Thyroid gland (tissue), 4 donors: ENCODE measurements around the gene CPT1A. TPM values are rescaled to one million over a fixed set of nuclear protein-coding genes. Genes with fewer than 3 reads are reported as not detected.

Source experiments
- DNase-seq, 2 donors: peaks; one replicate each; pipeline ENCODE4 v3.0.0-alpha.2; 2019
- H3K27ac ChIP-seq, 3 donors: fragments of 200-600 bp; sonication (generic); 1 replicate in 2 of 3; 2 replicates in 1 of 3; pipeline ENCODE4 v1.5.1; 2016 to 2019; ENCODE audit warnings: mild to moderate bottlenecking in 1 of 3, moderate library complexity in 1 of 3
- H3K27me3 ChIP-seq: fragments of 200-600 bp; sonication (generic); one replicate; pipeline ENCODE4 v1.5.1; 2019
- H3K36me3 ChIP-seq, 2 donors: fragments of 200-600 bp; sonication (generic); one replicate each; pipeline ENCODE4 v1.5.1; 2016 to 2019
- H3K4me1 ChIP-seq, 2 donors: fragments of 200-600 bp; sonication (generic); one replicate each; pipeline ENCODE4 v1.5.1; 2017 to 2019
- H3K4me3 ChIP-seq, 3 donors: fragments of 200-600 bp; sonication (generic); replicated peaks in 1 of 3; 1 replicate in 2 of 3; 2 replicates in 1 of 3; pipeline ENCODE4 v1.5.1; 2016; ENCODE audit warnings: mild to moderate bottlenecking in 1 of 3
- H3K9me3 ChIP-seq: fragments of 200-600 bp; sonication (generic); one replicate; pipeline ENCODE4 v1.5.1; 2017
- POLR2A ChIP-seq, 2 donors: fragments of 450-650 bp; IDR thresholded peaks; one replicate each; pipeline ENCODE4 v1.6.1; 2017; ENCODE audit warnings: antibody characterized with exemption in 2 of 2, mild to moderate bottlenecking in 2 of 2, moderate library complexity in 1 of 2
- WGBS, 2 donors: methylation state at CpG; one replicate each; pipeline ENCODE4 v1.1.5; 2017; 5-methylcytosine and 5-hydroxymethylcytosine counted together
- intact Hi-C: fragments of 100-400 bp; cut with DNase I; formaldehyde crosslinking; loops from one replicate; pipeline ENCODE4 v1.15.1; 2023
- total RNA-seq, 4 donors: library from RNA; depleted of rRNA; stranded (reverse); fragments of >200 nt; gene quantifications; one replicate each; pipeline ENCODE4 v1.2.3, GENCODE V29; 2016
- TF ChIP-seq, protein P1 (sequence below), 6 experiments: fragments of 200-600 bp in 3 of 6; fragments of 450-650 bp in 3 of 6; sonication (generic) in 3 of 6; IDR thresholded peaks; one replicate each; pipeline ENCODE4 v1.5.1; 2016 to 2019; ENCODE audit warnings: antibody characterized with exemption in 6 of 6, mild to moderate bottlenecking in 2 of 6, inconsistent platforms in 1 of 6, moderate library complexity in 1 of 6

The CPT1A gene
- total RNA-seq, 4 donors from 2014 or later, result 29.9 to 58.0 (median 43.8) TPM

DNA sequence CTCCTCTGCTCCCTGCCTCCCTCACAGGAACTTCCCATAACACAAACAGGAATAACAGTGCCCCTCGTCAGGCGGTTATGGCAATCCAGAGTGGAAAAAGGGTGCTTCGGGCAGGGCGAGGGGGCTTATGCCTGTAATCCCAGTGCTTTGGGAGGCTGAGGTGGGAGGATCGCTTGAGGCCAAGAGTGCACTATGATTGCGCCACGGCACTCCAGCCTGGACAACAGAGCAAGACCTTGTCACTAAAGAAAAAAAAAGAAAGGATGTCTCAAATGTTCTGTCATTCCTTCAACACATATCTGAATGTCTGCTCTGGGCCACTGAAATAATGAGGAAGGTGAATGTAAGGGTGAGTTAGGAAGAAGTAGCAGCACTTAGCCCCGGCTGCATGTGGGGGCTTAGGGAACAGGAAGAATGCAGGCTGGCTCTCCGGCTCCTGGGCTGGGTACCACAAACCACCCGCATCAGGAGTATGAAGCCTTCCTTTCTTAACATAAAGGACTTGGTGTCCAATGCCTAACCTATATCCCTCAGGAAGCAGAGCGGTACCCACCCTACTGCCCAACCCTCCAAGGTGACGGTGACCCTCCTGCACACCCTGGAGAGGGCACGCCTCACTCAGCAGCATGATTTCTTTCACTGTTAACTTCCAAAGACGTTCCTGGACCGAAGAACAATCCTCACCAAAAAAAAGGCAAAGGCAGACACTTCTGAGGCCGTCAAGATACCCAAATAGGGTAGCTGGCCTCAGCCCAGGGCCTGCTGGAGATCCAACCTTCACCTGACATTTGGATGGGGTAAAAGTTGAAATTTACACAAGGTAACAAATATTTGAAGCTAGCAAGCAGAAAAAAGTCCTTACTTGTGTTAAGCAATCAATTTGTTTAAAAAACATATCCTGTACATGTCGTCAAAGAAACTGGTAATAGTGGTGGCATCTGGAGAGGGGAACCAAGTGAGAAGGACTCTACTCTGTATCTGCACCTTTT, 3.8 kb downstream of the CPT1A start:
- no peak overlapping the region for H3K4me3 ChIP-seq
- no peaks in the 10 kb centered on the region for H3K27me3 ChIP-seq
- intact Hi-C loops, result no loop called here
- 76 to 81% methylated on average over 17 of the region's 17 CpGs for WGBS, 2 donors
- H3K9me3 ChIP-seq, result no peaks in the 10 kb centered on the region
- peak overlapping the region; percentile 65 to 96 (median 94) for H3K27ac ChIP-seq
- no peaks in the 10 kb centered on the region for H3K36me3 ChIP-seq
- peak in 1 of 2 donors; percentile 10 for DNase-seq
- no peak for TF ChIP-seq POLR2A (IDR thresholded peaks at IDR 0.05)
- TF ChIP-seq, protein P1, sequence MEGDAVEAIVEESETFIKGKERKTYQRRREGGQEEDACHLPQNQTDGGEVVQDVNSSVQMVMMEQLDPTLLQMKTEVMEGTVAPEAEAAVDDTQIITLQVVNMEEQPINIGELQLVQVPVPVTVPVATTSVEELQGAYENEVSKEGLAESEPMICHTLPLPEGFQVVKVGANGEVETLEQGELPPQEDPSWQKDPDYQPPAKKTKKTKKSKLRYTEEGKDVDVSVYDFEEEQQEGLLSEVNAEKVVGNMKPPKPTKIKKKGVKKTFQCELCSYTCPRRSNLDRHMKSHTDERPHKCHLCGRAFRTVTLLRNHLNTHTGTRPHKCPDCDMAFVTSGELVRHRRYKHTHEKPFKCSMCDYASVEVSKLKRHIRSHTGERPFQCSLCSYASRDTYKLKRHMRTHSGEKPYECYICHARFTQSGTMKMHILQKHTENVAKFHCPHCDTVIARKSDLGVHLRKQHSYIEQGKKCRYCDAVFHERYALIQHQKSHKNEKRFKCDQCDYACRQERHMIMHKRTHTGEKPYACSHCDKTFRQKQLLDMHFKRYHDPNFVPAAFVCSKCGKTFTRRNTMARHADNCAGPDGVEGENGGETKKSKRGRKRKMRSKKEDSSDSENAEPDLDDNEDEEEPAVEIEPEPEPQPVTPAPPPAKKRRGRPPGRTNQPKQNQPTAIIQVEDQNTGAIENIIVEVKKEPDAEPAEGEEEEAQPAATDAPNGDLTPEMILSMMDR (IDR thresholded peaks at IDR 0.05), result no peak
- peaks cover 37 to 61% of the 10 kb centered on the region in 2 donors for H3K4me1 ChIP-seq

DNA sequence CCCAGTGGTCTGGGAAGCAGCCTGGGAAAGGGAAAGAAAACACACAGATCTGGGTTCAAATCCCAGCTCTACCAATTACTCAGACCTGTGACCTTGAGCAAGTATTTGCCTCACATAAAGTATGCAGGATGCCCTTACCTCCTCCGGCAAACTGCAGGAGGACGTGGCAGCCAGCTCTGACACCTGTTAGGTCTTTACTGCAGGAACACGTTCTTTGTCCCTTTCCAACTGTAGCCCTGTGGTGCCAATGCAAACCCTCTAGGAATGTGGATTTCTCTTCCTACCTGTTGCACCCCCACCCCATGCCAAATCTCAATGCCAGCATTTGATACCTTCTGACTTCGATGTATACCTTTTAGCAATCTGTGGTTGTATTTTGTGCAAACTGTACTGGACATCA, 6.0 kb downstream of the CPT1A start:
- no peak for DNase-seq
- TF ChIP-seq, protein P1 (IDR thresholded peaks at IDR 0.05), result no peak
- no peak for TF ChIP-seq POLR2A (IDR thresholded peaks at IDR 0.05)
- WGBS, 2 donors, result 96 to 97% methylated on average over 4 of the region's 4 CpGs
- peaks cover 34 to 63% of the 10 kb centered on the region in 2 donors for H3K4me1 ChIP-seq
- intact Hi-C loops, result no loop called here
- no peak overlapping the region for H3K27ac ChIP-seq
- no peaks in the 10 kb centered on the region for H3K36me3 ChIP-seq
- no peaks in the 10 kb centered on the region for H3K27me3 ChIP-seq
- no peaks in the 10 kb centered on the region for H3K9me3 ChIP-seq
- H3K4me3 ChIP-seq, result no peak overlapping the region

DNA sequence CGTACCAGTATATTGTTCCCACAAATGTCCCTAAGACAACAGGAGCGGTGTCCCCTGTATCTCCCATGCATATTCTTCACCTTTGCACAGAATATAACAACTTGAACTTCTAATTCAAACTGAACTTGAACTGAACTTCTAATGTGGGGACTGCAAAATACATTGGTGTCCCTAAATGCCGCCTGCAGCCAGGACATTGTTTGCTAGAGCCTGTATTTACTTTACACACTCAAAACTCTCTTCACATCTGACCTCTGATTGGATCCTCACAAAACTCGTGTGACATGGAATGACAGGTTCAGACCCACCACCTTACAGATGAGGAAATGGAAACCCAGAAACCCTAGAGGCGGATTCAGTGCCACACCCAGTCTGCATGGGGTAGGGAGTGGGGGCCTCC, 6.4 kb downstream of the CPT1A start:
- no peak overlapping the region for H3K27ac ChIP-seq
- TF ChIP-seq POLR2A (IDR thresholded peaks at IDR 0.05), result no peak
- TF ChIP-seq, protein P1 (IDR thresholded peaks at IDR 0.05), result no peak
- intact Hi-C loops, result no loop called here
- no peak overlapping the region for H3K4me3 ChIP-seq
- H3K36me3 ChIP-seq, result no peaks in the 10 kb centered on the region
- H3K4me1 ChIP-seq, result peaks cover 29 to 61% of the 10 kb centered on the region in 2 donors
- 86 to 87% methylated on average over 5 of the region's 5 CpGs for WGBS, 2 donors
- H3K9me3 ChIP-seq, result no peaks in the 10 kb centered on the region
- DNase-seq, result no peak
- no peaks in the 10 kb centered on the region for H3K27me3 ChIP-seq

DNA sequence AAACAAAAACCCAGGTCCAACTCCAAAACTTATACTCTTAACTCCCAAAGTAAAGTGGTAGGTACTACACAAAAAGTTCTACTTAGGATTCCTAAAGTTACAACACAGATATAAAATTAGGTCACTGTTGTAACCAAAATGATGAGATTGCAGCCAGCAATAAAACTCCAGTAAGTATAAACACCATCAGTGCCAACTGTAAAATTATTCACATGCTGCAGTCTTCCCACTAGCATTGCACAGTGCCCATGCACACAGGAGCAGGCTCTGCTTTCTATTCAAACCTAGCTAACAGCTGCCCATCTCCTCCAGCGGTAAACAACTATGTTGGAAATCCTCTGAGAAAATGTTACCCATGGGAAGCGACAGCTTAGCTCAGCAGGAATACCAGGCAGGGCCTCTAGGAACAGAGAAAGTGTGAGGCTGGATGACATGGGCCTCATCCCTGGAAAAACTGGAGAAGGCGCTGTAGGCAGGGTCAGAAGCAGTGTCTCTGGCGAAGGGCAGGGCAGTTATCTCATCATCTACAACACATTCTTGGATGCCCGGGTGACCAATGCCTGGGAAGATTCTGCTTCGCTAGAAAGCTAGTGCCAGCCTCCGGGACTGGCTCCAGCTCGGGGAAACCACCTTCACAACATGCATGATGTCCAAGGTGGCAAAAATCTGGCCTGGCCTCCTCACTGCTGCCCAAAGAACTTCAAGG, 9.1 kb downstream of the CPT1A start:
- H3K27me3 ChIP-seq, result no peaks in the 10 kb centered on the region
- H3K4me3 ChIP-seq, result no peak overlapping the region
- no peaks in the 10 kb centered on the region for H3K36me3 ChIP-seq
- intact Hi-C loops, result no loop called here
- H3K27ac ChIP-seq, result no peak overlapping the region
- DNase-seq, result no peak
- 82 to 89% methylated on average over 4 to 8 of the region's 8 CpGs for WGBS, 2 donors
- TF ChIP-seq, protein P1 (IDR thresholded peaks at IDR 0.05), result no peak
- TF ChIP-seq POLR2A (IDR thresholded peaks at IDR 0.05), result no peak
- H3K4me1 ChIP-seq, result peaks cover 15 to 58% of the 10 kb centered on the region in 2 donors
- no peaks in the 10 kb centered on the region for H3K9me3 ChIP-seq
